ENCODE results near the gene TKTL1. TPM values are rescaled to one million over a fixed set of nuclear protein-coding genes. Genes with fewer than 3 reads are reported as not detected.
"Not testable (repeated sequence)": the region's sequence is repeated elsewhere in the genome, so short reads cannot be mapped to it uniquely, and the experiment has no call there.

The TKTL1 gene, protein sequence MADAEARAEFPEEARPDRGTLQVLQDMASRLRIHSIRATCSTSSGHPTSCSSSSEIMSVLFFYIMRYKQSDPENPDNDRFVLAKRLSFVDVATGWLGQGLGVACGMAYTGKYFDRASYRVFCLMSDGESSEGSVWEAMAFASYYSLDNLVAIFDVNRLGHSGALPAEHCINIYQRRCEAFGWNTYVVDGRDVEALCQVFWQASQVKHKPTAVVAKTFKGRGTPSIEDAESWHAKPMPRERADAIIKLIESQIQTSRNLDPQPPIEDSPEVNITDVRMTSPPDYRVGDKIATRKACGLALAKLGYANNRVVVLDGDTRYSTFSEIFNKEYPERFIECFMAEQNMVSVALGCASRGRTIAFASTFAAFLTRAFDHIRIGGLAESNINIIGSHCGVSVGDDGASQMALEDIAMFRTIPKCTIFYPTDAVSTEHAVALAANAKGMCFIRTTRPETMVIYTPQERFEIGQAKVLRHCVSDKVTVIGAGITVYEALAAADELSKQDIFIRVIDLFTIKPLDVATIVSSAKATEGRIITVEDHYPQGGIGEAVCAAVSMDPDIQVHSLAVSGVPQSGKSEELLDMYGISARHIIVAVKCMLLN
- total RNA-seq, result 0.27 TPM

DNA sequence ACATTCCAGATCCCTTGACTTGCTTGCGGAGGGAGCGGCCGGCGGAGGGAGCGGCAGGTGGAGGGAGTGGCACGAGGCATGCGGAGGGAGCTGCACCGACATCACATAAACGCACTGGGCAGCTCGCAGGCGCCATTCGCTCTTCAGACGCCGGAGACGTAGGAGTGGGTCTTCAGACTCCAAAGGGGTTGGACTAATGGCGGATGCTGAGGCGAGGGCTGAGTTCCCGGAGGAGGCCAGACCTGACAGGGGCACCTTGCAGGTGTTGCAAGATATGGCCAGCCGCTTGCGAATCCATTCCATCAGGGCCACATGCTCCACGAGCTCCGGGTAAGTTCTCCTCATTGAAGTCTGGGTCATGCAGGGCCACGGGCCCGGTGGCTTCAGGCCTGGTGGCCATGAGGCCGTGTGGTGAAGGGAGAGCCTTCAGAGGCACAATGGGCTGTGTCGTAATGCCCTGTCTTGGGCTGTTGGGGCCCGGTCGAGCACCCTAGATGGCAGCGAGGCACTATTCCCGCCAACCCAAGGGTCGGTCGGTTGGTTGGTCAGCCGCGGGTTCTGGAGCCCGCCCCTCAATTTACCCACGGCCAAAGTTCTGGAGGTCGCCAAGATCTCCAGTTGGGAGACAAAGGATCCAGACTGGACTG lies at the start of gene TKTL1:
TSS of gene TKTL1 (plus strand) at position 132 of the 647 bp plus-strand sequence. CDS start at position 197, 65 bp downstream.
- no peak for DNase-seq (ENCODE audit: low read depth in 2 of 3, low spot score in 2 of 3)

DNA sequence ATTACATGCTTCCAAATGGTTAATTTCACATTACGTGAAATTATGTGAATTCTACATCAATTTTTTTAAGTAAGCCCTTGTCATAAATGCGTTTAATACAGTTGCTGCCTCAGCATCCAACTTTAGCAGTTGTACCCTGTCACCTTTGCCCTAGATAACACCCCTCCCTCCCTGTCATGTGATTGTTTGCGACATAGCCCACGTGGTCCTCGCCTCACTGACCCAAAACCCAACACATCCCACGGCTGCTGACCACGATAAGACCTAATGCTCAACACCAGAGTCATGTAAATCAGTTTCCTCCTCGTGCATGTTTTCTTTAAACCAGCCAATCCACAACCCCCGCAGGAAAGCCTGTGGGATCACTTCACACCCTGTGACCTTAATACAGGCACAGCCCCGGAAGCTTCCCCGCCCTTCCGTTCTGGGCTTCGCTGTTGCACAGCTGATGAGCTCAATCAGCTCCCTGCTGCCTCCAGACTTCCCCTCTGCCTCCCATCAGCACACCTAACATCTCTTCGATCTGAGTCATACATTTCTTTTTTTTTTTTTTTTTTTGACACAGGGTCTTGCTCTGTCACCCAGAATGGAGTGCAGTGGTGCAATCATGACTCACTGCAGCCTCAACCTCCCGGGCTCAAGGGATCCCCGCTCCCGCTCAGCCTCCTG lies 48.1 kb upstream of the TKTL1 start:
- not testable (repeated sequence) for DNase-seq (ENCODE audit: low read depth in 2 of 3, low spot score in 2 of 3)

DNA sequence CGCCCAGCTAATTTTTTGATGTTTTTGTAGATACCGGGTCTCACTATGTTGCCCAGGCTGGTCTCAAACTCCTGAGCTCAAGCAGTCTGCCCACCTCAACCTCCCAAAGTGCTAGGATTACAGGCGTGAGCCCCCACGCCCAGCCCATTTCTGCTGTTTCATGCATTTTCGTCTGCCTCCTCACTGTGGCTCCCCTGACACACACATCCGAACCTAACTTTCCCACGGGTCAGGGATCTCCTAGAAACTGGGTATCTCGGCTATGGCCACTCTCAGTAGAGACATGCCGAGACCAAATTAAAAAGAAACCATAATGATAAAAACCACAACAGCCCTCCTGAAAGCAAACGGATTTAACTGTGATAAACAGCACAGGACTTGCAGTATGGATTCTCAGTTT lies 47.5 kb upstream of the TKTL1 start:
- not testable (repeated sequence) for DNase-seq (ENCODE audit: low read depth in 2 of 3, low spot score in 2 of 3)

DNA sequence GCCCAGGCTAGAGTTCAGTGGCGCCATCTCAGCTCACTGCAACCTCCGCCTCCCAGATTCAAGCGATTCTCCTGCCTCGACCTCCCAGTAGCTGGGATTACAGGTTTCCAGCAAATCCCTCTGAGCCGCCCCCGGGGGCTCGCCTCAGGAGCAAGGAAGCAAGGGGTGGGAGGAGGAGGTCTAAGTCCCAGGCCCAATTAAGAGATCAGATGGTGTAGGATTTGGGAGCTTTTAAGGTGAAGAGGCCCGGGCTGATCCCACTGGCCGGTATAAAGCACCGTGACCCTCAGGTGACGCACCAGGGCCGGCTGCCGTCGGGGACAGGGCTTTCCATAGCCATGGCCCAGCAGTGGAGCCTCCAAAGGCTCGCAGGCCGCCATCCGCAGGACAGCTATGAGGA lies 38.3 kb upstream of the TKTL1 start, which contains the start of gene OPN1MW3:
TSS of gene OPN1MW3 (plus strand) at position 301 of the 400 bp plus-strand sequence. CDS start at position 339, 38 bp downstream.
- DNase-seq (ENCODE audit: low read depth in 2 of 3, low spot score in 2 of 3), result not testable (repeated sequence)

DNA sequence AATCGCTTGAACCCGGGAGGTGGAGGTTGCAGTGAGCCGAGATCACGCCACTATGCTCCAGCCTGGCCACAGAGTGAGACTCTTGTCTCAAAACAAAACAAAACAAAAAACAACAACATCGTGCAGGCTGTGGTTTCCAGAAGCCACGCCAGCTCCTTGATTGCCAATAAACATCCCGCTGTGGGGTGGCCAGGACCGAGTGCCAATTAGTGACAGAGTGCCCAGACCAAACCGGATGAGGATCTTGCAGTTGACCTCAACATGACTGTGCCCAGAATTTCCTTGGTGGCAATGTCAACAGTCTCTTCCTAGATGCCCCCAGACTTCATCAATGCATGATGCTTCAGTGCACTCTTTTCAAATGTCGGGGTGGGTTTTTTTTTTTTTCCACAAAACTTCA lies 36.9 kb upstream of the TKTL1 start:
- DNase-seq (ENCODE audit: low read depth in 2 of 3, low spot score in 2 of 3), result not testable (repeated sequence)

DNA sequence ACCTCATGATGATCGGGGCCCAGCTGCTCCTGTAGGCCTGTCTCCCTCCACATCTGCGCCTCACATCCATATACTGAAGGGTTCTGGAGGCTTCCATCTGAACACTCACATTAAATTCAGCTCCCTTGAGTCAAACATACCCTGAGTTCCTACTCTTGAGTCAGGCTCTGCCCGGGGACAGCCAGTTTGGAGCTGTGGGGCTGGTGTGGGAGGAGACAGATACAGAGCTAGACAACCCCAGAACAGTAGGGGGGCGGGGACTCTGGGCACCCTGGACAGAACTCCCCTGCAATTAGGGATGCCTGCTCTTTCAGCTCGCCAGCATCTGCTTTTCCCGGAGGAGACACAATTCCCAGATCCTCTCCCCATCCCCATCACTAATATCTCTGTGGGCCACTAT lies 32.5 kb upstream of the TKTL1 start:
- not testable (repeated sequence) for DNase-seq (ENCODE audit: low read depth in 2 of 3, low spot score in 2 of 3)

DNA sequence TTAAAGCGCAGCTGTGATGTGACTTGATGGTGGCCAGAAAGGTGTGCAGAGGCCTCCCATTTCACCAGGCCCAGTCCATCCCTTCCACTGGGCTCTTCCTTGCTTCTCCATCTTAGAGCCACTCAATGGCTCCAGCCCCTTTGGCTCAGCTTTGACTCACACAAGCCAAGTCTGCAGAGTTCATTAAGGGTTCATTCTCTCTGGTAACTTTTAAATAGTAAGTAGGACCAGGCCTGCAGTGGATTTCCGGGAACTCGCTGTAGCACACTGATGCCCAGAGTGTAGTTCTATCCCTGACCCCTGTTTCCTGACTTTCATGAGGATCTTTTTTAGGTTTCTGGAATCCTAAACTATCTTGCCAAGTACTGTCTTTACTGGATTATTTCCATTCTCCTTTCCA lies 26.4 kb upstream of the TKTL1 start:
- DNase-seq (ENCODE audit: low read depth in 2 of 3, low spot score in 2 of 3), result not testable (repeated sequence)

DNA sequence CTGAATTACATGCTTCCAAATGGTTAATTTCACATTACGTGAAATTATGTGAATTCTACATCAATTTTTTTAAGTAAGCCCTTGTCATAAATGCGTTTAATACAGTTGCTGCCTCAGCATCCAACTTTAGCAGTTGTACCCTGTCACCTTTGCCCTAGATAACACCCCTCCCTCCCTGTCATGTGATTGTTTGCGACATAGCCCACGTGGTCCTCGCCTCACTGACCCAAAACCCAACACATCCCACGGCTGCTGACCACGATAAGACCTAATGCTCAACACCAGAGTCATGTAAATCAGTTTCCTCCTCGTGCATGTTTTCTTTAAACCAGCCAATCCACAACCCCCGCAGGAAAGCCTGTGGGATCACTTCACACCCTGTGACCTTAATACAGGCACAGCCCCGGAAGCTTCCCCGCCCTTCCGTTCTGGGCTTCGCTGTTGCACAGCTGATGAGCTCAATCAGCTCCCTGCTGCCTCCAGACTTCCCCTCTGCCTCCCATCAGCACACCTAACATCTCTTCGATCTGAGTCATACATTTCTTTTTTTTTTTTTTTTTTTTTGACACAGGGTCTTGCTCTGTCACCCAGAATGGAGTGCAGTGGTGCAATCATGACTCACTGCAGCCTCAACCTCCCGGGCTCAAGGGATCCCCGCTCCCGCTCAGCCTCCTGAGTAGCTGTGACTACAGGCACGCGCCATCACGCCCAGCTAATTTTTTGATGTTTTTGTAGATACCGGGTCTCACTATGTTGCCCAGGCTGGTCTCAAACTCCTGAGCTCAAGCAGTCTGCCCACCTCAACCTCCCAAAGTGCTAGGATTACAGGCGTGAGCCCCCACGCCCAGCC lies 10.9 kb upstream of the TKTL1 start:
- DNase-seq (ENCODE audit: low read depth in 2 of 3, low spot score in 2 of 3), result not testable (repeated sequence)

DNA sequence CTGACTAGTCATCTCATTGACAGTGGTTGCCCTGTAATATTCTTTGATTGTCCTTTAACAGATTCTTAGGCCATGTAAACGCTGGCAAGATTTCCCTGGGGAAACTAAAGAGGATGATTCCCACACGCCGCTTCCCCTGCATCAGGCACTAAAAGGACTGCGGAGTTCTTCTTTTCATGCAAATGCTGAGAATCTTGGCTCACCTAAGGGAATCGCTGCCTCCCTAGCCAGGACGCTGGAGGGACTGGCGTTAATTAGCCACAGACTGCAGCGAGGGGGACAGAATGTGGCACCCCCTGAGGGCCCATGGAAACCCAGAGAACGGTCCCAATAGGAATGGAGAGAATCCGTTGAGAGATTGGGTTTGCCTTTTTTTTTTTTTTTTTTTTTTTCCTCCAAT lies 9.2 kb upstream of the TKTL1 start:
- DNase-seq (ENCODE audit: low read depth in 2 of 3, low spot score in 2 of 3), result not testable (repeated sequence)

DNA sequence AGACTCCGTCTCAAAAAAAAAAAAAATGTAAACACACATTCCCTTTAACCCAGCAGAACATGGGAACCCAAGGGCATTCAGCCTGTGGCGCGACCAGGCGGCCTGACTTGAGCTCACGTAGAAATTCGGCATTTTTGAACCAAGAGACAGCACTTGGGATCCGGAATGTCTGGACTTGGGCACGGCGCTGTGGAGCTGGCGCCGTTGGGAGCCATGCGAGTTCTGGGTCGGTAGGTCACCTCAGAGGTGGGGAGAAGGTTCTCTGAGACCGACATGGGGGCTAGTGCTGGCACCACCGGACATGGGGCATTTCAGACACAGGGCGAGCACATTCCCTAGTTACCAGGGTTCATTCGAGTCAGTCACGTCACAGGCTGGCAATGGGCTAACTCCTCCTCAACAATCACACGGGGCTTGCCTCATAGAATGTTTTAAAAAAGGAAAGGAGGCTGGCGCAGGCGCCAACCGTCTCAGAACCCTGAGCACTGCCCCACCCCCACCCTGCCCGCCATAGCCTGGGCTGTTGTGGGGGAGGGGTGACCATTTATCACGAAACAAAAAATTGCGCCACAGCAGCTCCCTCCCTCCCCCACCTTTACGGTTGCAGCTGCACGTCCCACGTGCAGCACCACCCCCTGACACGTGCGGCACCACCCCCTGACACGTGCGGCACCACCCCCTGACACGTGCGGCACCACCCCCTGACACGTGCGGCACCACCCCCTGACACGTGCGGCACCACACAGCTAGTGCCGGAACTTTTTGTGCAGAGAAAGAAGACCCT lies 612 bp upstream of the TKTL1 start, which contains the start of gene TEX28:
TSS of gene TEX28 (minus strand) at position 334 of the 784 bp plus-strand sequence. CDS start 3,007 bp downstream, outside the sequence.
- DNase-seq (ENCODE audit: low read depth in 2 of 3, low spot score in 2 of 3), result no peak

DNA sequence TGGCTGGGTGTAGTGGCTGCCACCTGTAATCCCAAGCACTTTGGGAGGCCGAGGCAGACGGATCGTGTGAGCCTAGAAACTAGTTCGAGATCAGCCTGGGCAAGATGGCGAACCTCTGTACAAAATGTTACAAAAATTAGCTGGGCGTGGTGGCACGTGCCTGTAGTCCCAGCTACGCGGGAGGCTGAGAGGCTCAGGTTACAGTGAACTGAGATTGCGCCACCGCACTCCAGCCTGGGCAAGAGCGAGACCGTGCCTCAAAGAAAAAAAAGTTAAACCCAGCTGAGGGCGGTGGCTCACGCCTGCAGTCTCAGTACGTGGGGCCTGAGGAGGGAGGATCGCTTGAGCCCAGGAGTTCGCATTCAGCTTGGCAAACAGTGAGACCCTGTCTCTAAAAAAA lies 1.1 kb downstream of the TKTL1 start:
- DNase-seq (ENCODE audit: low read depth in 2 of 3, low spot score in 2 of 3), result no peak

DNA sequence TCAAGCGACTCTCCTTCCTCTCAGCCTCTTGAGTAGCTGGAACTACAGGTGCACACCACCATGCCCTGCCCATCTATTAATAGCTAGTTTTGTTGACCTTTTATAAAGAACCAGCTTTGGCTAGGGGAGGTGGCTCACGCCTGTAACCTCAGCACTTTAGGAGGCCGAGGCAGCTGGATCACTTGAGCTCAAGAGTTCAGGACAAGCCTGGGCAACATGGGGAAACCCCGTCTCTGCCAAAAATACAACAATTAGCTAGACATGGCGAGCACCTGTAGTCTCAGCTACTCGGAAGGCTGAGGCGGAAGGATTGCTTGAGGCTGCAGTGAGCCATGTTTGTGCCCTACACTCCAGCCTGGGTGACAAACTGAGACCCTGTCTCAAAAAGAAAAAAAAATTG lies 2.7 kb downstream of the TKTL1 start:
- DNase-seq (ENCODE audit: low read depth in 2 of 3, low spot score in 2 of 3), result no peak

DNA sequence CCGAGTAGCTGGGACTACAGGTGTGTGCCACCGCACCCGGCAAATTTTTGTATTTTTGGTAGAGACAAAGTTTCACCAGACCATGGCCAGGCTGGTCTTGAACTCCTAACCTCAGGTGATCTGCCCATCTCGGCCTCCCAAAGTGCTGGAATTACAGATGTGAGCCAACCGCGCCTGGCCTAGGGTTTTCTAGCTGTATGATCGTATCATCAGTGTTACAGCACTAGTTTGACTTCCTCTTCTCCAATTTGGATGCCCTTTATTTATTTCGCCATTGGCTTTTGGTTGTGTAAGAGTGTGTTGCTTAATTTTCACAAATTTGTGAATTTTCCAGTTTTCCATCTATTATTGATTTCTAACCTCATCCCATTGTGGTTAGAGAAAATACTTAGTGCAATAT lies 5.2 kb downstream of the TKTL1 start:
- DNase-seq (ENCODE audit: low read depth in 2 of 3, low spot score in 2 of 3), result no peak

DNA sequence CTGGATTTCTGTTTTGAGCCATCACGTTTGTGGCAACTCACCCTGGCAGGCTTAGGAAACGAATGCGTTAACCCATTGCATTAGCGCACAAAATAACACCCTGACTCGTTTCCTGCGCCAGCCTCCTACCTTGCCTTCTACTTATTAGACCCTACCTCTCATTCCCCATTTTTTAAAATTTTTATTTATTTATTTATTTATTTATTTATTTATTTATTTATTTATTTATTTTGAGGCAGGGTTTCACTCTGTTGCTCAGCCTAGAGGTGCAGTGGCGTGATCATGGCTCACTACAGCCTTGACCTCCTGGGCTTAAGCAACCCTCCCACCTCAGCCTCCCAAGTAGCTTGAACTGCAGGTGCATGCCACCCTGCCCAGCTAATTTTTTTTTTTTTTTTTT lies 7.4 kb downstream of the TKTL1 start:
- DNase-seq (ENCODE audit: low read depth in 2 of 3, low spot score in 2 of 3), result not testable (repeated sequence)

DNA sequence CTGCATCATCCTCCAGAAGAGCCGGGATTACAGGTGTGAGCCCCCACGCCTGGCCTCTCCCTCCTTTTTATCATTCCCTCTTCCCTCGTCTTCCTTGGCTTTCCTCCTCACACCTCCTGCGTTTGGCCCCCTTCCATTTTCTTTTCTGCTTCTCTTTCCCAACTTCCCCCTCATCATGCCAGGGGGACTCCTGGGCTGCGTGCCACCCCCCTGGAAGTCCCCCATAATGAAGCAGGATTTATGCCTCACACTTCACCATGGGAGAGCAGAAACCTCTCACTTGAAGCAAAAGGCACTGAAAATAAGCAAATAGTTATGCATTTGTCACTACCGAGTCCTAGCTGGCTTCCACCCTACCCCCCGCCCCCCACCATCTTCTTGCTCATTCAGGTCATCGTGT lies 7.9 kb downstream of the TKTL1 start:
- DNase-seq (ENCODE audit: low read depth in 2 of 3, low spot score in 2 of 3), result no peak

DNA sequence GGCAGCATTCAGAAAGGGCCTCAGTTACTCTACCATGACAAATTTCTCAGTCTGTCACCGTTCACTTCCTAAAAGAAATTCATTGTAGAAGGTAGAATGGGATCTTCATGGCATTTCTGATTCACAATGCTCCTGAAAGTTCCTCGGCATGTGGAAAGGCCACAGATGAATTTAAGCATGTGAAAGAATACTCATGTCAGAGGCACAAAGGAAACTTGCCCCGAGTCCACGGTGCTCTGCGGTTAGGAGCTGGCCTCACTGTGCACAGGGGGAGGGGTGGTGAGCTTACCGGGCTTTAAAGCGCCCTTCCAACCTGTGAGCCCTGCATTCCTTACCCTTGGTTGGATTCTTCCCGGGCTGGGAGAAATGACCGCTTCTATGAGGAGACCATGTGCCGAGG lies 9.3 kb downstream of the TKTL1 start:
- DNase-seq (ENCODE audit: low read depth in 2 of 3, low spot score in 2 of 3), result no peak

DNA sequence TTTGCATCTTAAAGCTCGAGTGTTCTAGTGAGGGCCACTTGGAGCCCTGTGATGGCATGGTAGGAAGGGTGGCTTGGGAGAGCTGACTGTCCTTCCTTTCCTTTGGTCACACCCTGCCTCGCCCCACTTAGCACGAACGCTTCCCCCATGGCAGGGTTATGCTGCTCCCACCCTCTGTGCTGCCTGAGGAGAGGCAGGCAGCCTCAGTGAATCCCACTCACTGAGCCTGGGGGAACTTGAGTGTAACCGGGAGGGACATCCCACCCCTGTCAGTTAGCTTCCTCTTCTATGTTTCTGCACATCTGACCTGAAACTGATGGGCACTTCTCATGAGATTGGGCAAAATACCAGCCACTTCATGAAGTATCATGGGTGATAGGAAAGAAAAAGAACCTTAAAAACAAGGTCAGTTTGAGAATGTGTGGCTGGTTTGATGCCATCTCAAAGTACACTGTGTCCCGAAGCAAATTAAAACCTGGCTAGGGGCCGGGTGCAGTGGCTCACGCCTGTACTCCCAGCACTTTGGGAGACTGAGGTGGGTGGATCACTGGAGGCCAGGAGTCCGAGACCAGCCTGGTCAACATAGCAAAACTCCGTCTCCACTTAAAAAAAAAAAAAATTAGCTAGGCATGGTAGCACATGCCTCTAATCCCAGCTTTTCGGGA lies 10.1 kb downstream of the TKTL1 start:
- no peak for DNase-seq (ENCODE audit: low read depth in 2 of 3, low spot score in 2 of 3)

DNA sequence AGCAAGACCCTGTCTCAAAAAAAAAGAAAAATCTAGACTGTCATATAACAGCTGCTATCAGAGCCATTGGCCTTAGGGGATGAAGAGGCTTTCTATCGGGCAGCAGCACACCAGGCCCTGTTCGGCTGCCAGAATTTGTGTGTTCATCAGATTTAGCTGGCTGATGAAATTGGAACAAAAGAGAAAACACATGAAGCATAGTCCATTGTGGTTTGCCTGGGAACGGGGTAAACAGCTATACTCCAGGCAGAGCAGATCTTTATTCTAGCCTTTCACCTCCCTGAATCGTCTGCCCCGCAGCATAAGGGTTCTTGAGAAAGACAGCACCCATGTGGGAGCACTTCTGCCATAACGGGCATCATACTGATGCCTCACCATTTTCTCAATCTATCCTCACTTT lies 11.6 kb downstream of the TKTL1 start:
- DNase-seq (ENCODE audit: low read depth in 2 of 3, low spot score in 2 of 3), result no peak

Measured in hematopoietic multipotent progenitor cell (in vitro differentiated cells).